Adrenal gland (tissue), 5 donors: ENCODE results near the gene HSBP1L1.

Source experiments
- CTCF ChIP-seq, 6 experiments: fragments of 450-650 bp in 4 of 6; fragments of 200-600 bp in 2 of 6; sonication (generic) in 1 of 6; IDR thresholded peaks; 1 replicate in 5 of 6; 2 replicates in 1 of 6; pipeline versions ENCODE4 v1.5.1 to v1.8.0; 2016 to 2021; ENCODE audit warnings: antibody characterized with exemption in 6 of 6, mild to moderate bottlenecking in 2 of 6, moderate library complexity in 1 of 6
- POLR2A ChIP-seq, 2 donors: fragments of 450-650 bp; IDR thresholded peaks; one replicate each; pipeline ENCODE4 v1.6.1; 2017; ENCODE audit warnings: antibody characterized with exemption in 2 of 2, mild to moderate bottlenecking in 2 of 2, moderate library complexity in 1 of 2
- donor health status: DM: no; HTN: no; CAD: no.

GRCh38 chr18:80004600-80005342, 40.3 kb downstream of the HSBP1L1 start:
- TF ChIP-seq CTCF (IDR thresholded peaks at IDR 0.05): no peak
- no peak for TF ChIP-seq POLR2A (IDR thresholded peaks at IDR 0.05)
